ENCODE measurements around the gene NFKB1.
"Not testable (repeated sequence)": the region's sequence is repeated elsewhere in the genome, so short reads cannot be mapped to it uniquely, and the experiment has no call there.

NFKB1 gene

GRCh38 chr4:102569200-102569599, 68.0 kb downstream of the NFKB1 start:
- DNase-seq = no peak

GRCh38 chr4:102570211-102570610, 69.1 kb downstream of the NFKB1 start:
- not testable (repeated sequence) for DNase-seq

- no peak for DNase-seq
Measured at GRCh38 chr4:102572452-102572851, 71.3 kb downstream of the NFKB1 start.

DNA sequence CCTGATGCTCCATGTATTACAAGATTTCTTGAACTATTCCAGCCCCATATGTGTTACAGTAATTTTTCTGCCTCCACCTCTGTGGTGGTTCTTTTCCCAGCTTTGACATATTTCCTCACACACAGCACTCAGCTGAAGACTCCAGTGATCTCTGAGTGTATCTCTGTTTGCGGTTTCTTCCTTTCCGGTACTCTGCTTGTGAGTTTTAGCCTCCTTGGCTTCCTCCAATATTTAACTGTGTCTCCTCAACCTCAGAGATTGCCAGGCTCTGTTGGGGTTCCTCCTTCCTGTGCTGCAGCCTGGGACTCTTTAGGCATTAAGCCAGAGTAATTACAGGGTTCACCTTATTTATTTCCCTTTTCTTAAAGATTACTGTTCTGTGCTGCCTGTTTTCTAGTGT, 73.2 kb downstream of the NFKB1 start:
- DNase-seq = no peak

DNA sequence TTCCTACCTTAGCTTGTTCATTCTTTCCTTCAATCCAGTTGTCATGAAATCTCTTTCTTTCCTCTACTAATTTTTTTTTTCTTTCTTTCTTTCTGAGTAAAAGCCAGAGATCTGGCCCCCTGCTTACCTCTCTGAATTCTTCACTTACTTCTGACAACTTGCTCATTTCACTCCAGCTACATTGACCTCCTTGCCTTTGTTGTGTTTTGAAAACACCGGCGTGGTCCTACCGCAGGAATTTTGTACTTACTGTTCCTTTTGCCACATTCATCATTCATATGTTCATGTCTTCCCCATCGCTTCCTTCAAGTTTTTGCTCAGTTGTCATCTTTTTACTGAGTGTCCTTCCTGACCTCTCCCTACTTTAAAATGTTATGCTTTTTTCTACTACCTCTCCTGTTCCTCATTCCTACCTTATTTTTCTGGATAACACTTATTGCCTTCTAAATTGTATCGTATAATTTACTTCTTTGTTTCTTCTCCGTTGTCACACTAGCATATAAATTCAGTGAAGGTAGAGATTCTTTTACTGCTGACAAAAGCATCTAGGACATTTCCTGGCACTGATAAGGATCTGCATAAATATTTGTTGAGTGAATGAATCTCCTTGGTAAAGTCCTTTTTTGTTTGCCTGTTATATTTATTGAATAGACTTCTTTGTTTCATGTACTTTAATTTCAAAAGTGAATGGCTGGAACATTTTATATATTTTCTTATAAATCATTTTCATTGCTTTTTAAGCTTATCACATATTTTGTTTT, 74.4 kb downstream of the NFKB1 start:
- DNase-seq = no peak

DNA sequence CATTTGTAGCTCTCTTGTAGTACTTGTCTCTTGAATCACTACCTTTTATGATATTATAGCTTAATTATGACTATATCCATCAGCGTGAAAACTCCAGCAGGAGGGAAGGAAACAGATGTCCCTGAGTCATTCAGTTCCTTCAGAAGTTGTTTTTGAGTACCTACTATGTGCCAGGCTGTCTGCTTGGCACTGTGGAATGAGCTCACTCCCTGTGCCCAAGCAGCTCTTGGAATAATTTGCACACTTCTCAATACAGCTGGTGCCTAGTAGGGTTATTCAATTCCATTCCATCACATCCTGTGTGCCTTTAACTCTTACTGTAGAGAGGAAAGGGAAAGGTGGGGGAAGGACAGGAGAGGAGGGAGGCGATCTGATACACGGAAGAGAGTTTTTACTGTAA, 77.1 kb downstream of the NFKB1 start:
- DNase-seq = no peak

- no peak for DNase-seq
Measured at GRCh38 chr4:102578819-102579218, 77.7 kb downstream of the NFKB1 start.

DNA sequence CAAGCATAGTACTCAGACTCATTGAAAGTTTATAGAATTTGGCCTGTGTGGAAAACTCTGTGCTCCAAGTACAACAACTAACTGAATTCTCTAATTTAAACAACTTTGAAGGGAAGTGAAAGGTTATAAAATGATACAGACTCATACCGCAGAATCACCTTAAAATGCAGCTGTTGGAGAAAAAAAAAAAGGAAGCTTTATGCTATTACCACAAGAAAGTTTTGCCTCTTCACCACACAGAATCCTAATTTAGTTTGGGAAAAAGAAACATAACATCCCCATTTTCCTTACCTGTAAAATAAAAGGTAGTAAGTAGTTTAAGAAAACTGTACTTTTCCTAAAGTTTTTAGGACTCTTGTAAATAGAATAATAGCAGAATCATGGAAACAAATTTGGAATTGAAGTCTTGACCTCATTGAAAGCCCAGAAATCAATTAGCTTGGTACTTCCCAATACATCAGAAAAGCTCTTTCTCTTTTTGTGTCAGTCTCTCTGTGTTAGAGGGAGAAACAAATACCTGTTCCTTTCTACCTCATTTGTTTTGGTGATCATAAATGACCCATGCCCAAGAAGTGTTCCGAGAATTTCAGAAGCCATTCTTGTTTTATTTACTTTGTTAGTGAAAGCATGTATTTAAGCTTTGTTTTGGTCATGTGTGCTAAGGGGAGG, 78.8 kb downstream of the NFKB1 start:
- no peak for DNase-seq

DNA sequence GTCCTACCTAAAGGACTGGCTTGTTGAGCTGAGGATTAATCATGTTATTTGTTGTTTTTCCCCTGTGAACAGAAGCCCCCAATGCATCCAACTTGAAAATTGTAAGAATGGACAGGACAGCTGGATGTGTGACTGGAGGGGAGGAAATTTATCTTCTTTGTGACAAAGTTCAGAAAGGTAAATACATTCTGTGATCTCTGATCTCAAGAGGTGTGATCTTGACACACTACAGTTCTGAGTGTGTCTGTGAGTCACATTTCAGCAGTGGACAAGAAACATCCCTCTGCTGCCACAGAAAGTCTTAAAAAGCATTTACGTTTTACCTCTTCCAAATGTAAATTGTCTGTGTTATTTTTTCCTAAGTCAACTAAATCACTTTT, 79.3 kb downstream of the NFKB1 start:
- no peak for DNase-seq

GRCh38 chr4:102584091-102584490, 82.9 kb downstream of the NFKB1 start:
- DNase-seq = no peak

GRCh38 chr4:102585329-102585728, 84.2 kb downstream of the NFKB1 start:
- no peak for DNase-seq

- DNase-seq = no peak
Measured at GRCh38 chr4:102586002-102586643, 85.0 kb downstream of the NFKB1 start.

- DNase-seq = no peak
Measured at GRCh38 chr4:102586644-102587021, 85.5 kb downstream of the NFKB1 start.

DNA sequence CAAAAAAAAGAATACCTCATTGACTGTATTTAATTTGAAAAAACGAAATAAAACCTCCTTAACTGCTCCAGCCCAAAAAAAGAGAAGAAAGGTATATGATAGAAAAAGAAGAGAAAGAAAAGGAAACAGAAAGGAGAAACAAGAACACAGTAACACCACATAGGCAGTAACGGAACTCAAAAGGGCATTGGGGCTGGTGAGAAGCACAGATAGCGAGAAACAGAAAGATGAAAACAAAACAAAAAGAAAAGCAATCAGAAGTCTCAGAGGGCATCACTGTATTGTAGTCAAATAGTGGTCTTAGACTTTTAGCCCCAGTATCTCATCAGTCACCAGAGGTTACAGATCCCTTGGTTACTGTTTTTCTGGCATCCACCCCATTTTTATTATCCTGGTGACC, 88.6 kb downstream of the NFKB1 start:
- DNase-seq = no peak

DNA sequence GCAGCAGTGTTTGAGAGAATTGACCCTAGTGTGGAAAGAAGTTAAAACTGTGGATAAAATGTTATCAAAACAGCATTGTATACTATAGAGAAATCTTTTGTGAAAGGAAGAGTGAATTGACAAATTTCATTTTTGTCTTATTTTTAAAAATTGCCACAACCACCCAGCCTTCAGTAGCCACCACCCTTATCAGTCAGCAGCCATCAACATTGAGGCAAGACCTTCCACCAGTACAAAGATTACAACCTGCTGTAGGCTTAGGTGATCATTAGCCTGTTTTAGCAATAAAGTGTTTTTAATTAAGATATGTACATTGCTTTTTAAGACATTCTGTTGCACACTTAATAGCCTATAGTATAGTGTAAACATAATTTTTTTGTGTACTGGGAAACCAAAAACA, 91.1 kb downstream of the NFKB1 start:
- DNase-seq = no peak

- no peak for DNase-seq
Measured at GRCh38 chr4:102593147-102593546, 92.0 kb downstream of the NFKB1 start.

DNA sequence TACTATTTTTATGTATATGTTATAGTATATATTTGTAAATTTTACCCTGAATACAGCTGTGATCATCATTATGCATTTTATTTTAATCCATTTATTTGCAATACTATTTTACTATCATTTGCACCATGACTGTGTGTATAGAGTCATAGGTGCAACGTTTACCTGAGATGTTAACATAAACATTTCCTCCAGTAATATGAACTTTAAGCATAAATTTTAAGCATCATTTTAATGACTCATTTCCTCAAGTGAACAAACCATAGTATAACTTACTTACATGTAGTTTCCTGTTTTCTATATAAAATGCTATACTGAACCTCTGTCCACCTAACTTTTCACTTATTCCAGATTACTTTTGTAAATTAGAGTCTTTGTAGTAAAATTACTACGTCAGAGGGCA, 92.8 kb downstream of the NFKB1 start:
- no peak for DNase-seq

DNA sequence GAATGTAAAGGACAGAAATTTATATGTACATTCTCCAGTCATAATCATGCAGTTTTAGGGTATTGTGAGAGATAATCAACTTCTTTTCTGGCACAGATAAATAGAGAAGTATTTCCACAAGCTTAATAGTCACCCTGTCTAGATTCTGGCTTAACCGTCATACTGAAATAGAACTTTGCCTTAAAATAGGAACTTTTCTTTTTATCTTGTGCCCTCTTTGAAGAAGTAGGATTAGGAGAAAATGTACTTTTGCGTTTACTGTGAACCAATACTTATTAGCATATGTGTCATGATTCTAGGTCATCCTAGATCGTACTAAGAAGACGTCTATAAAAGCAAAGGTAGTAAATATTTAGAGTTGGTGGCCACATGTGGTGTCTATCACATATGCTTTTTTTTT, 95.4 kb downstream of the NFKB1 start:
- no peak for DNase-seq

- no peak for DNase-seq
Measured at GRCh38 chr4:102598086-102598761, 97.1 kb downstream of the NFKB1 start.

- no peak for DNase-seq
Measured at GRCh38 chr4:102598762-102599374, 97.7 kb downstream of the NFKB1 start.

DNA sequence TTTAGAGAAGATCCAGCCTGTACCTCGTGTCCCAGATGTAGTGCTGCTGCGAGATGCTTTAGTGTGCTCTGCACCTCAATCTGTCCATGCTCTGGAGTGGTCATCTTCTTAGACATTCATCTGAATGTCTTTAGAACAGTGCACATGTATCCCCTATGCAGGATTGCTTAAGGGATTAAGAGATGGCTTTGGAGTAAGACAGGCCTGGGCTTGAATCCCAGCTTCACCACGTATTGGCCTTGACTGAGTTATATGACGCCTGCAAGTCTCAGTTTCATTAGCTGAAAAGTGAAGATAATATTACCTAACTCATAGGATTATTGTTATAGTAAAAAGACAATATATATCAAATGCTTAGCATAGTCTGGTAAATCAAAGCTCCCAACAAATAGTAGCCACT, 98.3 kb downstream of the NFKB1 start:
- DNase-seq = no peak

GRCh38 chr4:102599886-102600285, 98.7 kb downstream of the NFKB1 start:
- DNase-seq = no peak

GRCh38 chr4:102600689-102601088, 99.5 kb downstream of the NFKB1 start:
- DNase-seq = no peak
